ENCODE results near the gene KIAA1958.

- TF ChIP-seq SUZ12 (IDR thresholded peaks at IDR 0.05) (no peak), FOXM1 (IDR thresholded peaks at IDR 0.05; ENCODE audit: borderline replicate concordance) (no peak), SP1 (IDR thresholded peaks at IDR 0.05) (no peak), L3MBTL2 (conservative IDR thresholded peaks at IDR 0.05) (no peak), NFRKB (IDR thresholded peaks at IDR 0.05) (no peak), FOXK2 (IDR thresholded peaks at IDR 0.05) (no peak)
These were observed 63.9 kb downstream of the KIAA1958 start for GRCh38 chr9:112550531-112550930.
